Activated CD4-positive, alpha-beta T cell treated with anti-CD3 and anti-CD28 coated beads for 4 hours (primary cell): ENCODE measurements around the gene MST1R.

Source experiments
- DNase-seq, 2 donors: peaks; one replicate each; pipeline ENCODE4 v3.0.0-alpha.2; 2020

MST1R gene

DNA sequence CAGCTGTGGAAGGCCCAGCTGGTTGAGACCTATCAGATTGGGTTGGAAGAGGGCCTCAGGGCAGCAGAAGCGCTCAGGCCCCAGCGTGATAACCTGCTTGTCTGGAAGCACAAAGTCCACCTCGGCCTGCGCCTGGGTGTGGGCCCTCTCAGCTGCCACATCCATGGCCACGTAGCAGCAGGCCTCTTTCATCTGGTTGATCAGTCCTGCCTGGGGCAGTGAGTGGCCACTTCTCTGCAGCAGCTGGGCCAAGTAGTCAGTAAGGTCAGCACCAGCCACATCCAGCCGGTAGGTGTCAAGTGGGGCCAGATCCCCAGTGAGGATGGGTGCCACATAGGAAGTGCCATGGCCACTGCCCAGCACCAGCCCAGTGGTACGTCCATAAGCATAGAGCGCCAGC, 30.1 kb downstream of the MST1R start:
- no peak for DNase-seq

DNA sequence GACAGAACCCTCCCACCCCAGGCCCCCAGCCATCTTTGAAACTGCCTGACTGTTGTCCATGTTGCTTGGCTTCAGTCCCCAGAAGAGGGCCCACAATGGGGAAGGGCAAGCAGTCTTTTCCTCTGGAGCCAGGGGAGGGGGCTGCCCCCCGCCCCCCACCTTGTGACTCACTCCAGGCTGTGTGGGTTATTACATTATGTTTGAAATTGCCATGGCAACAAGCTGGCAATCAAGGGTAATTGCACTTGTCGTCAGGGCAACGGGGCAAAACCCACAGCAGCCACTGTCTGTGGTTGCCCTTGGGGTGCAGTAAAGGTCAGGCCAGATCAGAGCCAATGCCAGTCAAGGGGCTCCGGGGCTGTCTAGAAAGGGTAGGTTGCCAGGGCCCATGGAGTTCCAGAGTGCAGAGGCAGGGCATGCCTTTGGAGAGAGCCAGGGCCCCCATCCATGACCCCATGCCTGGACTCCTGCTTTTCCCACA, 30.8 kb downstream of the MST1R start:
- peak; percentile 5 to 18 for DNase-seq

DNA sequence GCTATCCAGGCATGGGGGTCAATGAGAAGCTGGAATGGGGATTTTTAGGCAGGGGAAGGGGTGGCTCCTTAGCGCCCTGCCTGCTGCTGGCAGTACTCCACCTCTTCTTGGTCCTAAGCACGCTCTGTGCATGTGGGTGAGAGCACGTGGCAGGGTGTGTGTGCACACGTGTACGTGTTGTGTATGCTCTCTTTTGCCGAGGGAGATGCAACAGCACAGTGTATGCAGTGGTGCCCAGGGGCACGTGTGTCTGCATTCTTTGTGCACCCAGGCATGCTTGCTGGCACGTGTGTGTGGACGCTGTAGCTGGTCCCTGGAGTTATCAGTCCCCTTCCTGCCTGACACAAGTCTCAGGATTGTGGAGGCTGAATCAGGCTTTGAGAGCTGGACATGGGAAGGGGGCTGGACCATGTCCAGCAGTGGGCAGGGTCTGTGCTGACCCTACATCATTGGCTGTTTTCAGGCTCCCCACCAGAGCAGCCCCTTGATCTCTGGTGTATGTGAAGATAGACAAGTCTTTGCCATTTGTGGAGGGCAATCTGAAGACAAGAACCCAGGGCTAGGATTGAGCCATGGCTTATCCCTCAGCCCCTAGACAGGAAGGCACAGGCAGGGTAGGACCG, 32.0 kb downstream of the MST1R start:
- DNase-seq: no peak

DNA sequence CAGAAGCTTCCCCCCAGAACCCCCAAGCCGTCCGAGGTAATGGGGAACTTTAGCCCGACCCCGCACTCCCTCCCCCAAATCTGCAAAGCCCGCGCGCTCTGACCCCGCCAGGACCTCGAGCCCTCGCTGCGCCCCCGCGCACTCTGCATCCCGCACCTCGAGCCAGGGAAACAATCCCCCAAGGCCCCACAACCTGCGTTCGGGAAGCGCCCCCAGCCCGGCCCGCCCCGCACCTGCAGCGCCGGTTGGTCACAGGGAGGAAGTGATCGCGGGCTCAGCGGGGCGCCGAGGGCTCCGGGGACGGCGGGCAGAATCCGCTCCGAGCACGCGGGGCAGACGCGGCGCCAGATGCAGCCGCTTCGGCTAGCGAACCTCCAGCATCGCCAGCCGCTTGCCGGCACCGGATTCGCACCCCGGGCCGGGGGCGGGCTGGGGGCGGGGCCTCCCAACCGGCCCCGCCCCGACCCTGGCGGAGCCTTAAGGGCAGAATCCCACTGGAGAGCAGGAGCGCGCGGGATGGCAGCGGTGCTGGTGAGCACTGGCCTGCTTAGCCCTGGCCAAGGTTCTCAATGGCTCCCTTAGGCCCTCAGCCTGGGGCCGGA, 34.0 kb downstream of the MST1R start, which contains the start of gene CAMKV:
Gene CAMKV (minus strand): TSS at position 382 of the 602 bp plus-strand sequence. CDS start 7,518 bp downstream, outside the sequence.
- DNase-seq: no peak

DNA sequence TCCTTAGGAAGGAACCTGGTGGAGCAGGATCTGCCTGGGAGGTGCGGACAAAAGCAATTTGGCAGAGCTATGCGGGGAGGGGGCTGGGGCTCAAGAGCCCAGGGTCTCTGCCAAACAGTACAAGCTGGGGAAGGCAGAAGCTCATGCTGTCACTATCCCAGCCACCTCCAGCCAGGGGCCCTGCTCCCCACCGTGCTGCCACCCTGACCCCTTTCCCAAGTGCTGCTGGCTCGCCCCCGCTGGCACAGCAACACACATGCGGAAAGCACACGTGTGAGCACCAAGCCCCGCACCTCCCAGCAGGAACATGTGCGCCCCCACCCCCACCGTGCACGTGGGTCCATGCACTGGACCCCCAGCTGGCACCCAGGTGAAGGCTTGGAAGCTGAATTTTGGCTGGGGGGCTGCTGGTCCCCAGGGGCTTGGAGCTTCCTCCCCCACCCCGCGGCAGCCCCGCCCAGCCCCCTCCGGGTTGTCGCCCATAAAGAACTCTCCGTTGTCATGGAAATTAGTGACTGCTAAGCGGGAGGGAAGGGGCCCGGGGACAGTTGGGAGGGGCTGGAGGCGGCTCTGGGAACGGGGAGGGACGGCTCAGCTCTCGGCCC, 34.7 kb downstream of the MST1R start:
- no peak for DNase-seq

DNA sequence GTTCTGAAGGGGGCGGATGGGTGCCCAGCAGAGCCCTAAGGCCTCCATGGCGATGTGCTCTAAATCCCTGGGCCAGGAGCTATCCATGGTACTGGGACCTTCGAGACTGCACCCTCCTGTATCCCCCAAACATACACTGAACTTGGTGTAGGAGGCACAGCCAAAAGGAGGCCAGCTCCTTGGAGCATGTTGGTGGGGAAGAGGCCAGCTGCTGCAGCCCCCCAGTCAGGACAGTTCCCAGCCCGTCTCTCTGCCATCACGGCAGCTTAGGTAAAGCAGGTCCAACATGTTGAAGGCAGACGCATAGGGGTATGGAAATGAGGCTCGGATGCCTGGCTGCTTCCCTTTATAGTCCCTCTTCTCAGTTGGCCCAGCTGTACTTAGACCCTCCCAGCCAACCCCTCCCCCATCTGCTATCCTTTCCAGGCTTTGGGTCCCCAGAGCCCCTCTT, 35.8 kb downstream of the MST1R start:
- DNase-seq: no peak

DNA sequence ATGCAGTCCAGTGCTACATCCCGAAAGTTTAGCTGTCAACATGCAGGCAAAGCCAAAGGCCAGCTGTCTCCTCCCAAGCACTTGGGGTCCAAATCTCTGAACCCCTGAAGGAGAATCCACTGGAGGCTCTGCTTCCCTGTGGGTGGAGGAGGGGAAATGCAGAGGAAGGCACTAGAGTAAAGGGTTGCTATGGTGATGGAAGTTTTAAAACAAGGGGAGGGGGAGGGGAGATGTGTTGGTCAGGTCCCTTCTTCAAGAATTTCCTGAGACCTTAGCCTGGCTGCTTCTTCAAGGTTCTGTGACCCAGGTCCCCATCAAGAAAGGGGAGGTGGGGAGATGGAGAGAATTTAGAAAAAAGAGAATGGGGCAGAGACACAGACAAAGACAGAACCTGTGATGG, 36.3 kb downstream of the MST1R start:
- DNase-seq: no peak

DNA sequence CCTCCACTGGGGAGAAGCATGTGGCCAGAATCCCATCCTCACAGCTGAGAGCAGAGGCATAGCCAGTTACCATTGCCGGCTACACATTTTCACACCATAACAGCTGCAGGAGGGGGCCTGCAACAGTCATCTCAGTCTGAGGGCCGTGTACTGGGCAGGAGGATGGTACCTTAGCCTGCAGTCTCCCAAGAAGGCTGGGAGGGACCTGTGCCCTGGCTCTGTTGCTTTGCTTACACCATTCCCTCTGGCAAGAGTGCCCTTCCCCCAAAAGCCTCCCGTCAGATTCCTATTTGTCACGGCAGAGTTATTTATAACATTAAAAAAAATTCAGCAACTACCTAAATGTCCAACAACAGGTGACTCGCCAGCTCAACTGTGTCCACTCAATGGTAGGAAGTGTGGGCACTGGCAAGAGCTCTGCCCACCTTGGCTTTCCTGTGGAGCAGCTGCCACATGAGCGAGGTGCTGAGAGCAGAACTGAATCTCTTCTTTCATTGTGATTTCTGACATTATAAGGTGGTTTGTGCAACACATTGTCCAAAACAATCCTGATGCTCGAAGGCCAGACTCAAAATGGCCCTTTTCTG, 38.4 kb downstream of the MST1R start:
- no peak for DNase-seq

DNA sequence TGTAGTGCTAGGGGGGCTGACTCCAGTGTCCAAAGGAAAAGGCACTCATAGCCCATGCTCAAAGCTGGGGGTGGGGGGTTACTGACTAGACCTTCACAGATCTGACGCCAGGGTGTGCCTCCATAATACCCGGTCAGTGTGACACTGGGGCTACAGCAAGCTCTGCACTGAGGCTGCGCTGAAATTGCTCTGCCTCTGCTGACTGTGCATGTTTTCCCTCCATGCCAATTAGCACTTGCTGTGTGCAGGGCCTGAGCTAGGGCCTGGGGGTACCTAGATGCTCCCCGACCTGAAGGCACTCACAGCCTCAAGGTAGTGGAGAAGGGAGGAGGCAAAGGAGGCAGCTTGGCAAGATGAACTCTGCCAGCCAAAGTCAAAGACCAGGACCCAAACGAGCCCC, 39.2 kb downstream of the MST1R start:
- no peak for DNase-seq

DNA sequence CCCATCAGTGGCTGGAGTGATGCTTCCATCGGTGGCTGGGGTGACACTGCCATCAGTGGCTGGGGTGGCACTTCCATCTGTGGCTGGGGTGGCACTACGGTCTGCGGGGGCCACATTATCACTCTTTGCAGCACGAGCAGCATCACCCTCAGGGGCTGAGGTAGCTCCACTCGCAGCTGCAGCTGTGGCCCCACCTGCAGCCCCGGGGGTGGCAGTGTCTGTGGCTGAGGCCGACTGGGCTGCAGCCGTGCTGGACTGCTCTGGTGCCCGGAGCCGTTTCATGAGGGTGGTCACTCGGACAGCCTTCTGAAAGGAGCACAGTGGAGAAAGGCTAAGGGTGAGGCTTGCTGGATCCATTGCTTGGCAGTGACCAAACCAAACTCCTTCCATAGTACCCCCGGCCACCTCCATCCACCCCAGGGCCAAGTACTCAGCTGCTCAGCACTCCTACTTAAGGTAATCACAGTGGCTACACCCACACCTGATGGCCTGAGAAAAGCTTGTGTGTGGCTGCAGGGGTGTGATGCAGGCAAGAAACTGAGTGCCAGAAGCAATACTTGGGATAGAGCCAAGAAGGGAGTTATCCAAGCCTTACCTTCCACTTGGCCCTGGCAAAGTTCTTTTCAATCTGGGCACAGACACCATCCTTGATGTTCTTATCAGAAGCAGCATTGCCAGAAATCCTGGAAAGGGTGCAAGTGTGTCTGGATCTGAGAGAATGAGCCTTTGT, 43.9 kb downstream of the MST1R start:
- DNase-seq: no peak

DNA sequence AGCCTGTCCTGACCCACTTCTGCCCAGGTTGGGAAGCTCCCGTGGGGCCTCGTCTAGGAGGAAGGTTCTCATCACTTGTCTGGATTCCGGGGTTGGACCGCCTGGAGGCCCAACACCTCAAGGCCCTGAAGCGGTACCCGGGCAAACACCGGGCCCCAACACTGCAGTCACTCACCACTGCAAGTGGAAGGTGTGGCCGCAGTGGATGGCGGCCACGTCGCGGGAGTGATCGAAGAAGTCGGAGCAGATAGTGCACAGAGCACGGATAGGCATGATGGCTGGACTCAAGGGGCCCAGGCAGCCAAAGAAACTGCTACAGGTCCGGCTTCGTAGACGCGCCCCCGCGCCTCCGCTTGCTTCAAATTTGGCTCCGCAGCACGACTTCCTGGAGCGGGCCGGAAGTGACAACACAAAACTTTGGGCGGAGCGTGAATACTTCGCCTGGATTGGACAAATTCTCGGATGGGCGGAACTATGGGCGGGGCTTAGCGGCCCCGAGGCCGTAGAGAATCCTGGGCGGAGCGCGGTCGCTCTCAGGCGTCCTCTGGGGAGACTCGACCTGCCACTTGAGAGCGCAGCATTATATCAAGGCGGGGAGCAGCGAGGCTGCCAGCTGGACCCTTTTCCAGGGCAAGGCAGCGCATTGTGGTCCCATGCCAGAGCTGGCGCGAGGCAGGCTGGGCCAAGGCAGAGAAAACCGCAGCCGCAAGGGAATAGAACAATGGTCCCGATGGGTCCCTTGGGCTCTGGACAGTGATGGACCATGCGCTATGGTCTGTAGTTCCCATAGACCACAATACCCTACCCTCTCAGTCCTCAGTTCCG, 47.3 kb downstream of the MST1R start, which contains the start of gene TRAIP:
Gene TRAIP (minus strand): TSS at position 384 of the 825 bp plus-strand sequence. CDS start 111 bp downstream, at position 273.
- peak; percentile 91 to 95 for DNase-seq

DNA sequence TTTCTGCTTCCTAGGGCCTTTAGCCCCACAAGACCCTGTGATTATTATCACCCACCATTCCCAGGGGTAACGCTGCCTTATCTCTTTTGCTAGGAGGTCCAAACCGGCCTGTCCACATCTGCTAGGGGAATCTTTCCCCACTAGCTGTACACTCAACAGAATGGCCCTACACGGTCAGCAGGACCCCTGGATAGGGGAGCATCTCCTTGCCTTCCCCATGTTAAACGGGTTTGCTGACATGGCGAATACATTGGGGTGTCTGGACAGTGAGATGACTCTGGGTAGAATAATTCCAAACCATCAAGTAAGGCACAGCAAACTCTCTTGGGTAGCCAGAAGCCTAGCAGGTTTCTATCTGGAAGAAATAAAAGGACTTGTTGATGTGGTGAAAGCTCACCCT, 48.0 kb downstream of the MST1R start:
- no peak for DNase-seq

DNA sequence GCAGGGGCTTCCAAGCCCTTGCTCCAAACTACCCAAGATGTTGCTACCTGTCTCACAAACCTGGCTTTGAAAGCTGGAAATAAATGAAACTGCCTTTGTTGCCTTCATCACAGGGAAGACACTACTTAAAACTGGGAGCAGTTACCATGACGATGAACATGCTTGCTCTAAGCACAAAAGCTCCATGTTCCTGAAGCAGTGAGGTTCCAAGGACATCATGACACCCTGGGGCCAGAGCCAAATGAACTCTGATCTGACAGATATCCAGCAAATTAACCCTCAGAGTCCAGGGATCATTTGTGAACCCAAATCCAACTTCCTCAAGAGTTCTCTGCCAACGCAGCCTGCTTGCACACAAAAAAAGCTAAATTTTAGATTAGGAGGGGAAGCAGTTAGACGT, 58.0 kb downstream of the MST1R start:
- DNase-seq: no peak

DNA sequence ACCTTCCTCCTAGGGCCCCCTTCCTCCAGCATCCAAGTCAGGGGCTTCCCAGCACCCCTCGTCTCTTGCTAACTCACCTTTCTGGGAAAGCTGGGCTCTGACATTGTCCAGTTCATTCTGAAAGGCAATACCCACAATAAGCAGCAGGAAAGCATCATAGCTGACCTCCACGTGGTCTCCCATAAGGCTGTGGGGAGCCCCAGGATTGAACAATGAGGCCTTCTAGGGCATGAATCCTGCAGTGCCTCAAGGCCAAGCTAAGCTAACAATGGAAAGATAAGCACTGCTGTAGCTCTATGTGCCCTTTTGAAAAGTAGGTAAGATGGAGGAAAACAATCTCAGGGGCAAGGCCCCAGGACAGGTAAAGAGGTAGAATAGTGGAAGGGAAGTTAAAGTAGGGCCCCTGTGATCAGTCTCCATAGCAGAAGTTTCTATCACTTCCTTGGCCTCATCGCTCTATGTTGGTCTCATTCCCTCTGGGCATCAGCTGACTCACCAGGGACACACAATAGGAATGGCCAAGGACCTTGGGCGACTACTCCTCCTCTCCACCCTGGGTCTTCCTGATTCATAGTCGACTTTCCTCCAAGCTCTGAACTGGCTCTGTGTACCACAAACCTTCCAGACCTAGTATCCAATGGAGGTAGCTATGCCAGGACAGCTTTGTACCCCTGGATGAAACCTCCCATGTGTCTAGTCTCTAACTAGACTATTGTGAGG, 59.0 kb downstream of the MST1R start:
- no peak for DNase-seq

DNA sequence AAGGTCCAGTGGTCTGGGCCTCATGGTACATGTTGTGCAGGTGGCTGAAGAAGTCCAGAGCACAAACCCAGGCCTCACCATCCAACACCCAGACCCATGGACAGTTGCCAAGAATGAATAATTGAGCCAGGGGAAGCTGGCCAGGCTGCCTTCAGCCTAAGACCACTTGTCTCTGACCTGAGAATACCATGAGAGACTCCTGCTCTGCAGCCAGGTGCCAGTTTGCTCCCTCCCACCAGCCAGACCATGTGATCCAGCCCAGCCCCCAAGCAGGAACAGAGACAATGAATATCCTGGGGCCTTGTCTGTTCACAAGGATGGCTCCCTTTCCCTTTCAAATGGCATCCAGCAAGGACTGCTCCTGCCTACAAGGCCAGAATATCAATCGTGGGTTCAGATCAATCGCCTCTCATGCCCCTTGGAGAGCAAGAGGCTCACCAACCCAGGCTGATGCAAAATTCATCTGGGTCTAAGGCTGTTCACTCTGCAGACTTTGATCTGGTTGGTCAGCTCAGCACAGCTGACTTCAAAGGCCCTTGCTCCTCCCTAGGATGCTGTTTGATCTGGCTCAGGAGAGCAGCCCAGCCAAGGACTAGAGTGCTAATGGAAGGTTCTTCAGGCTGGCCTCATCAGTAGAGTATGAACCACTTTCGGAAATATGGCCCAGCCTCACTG, 60.7 kb downstream of the MST1R start:
- no peak for DNase-seq

DNA sequence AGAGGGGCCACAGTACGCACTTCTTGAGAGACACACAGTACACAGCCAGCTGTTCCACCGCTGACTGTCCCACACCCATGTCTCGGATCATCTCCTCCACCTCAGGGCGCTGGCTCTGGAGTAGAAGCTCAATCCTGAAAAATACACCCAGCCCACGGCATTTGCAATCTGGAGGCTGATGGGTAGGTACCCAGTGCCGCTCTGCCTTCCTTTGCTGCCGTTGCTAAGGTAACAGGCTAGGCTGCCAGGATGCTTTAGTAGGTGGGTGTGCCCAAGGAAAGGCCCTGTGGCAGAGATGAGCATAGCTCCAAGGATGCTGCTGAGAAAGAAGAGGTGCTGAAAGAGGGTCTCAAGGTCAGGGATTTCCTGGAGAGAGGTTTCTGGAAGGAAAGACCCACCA, 61.9 kb downstream of the MST1R start:
- DNase-seq: no peak

DNA sequence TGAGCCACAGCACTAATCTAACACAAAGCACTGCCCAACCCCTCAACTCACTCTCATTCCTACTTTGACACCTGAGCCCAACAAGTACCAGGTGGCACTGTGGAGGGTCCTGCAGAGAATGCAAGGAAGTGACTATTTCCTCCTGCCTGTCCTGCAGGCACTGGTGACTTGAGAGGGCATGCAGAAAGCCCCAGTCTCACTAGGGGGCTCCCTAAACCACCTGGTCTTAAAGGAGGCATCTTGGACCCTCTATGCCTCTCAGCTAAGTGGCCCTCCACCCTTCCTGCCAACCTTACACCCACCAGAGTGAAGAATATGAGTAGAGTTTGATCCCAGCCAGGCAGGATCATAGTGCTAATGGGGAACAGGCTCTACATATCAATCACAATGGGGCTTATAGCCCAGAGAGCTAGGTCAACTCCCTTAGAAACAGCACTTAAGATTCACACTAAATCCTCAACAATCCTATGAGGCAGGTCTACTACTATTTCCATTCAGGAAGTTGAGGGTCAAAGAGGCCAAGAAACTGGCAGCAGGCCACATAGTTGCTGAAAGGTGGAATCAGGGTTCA, 62.5 kb downstream of the MST1R start:
- no peak for DNase-seq

DNA sequence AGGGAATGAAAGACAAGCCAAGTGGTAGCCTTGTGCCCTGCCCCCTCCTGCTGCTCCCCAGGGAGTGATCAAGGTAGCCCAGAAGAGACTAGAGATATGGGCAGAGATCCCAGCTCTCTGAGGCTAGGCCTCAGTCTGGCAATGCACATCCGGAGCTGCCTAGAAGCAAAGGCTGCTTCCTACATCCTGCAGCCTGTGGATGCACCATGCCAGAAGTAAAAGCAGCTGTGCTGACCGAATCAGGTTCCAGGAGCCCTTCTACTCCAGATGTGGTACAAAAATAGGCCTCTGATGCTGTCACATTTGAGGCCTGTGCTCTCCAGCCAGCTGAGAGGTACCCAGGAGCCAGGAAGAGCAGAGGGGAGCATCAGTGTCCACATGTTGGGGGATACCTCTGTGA, 63.3 kb downstream of the MST1R start:
- DNase-seq: no peak

DNA sequence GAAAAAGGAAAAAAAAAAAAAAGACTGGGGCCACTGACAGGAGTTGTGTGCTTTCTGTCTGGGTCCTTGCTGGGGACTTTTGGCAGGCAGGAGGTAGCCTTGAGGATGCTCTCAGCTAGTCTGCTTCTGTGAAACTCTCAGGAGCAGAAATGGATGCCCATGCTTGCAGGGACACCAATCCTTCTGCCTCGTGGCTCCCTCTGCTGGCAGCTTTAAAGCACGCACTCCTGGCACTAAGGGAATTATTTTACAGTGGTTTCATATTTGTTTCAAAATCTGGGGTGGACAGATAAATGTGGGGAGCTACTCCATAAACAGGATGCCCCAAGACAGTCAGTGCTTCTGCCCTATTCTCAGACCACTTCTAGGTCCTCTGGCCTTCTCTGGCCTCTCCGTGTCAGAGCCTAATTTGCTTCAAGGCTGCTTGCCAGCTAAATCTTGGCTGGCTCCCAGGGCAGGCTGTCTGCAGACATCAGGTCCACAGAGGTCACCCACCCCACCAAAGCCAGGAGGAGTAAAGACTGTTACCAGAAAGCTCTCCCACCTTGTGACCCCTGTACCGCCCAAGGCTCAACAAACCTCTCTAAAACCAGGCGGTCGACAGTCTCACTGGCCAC, 64.4 kb downstream of the MST1R start:
- DNase-seq: peak; percentile 74 to 82
